Adrenal gland (tissue), 5 donors: ENCODE data around the gene RALGAPA2.

Experiments
- POLR2A ChIP-seq, 2 donors: fragments of 450-650 bp; IDR thresholded peaks; one replicate each; pipeline ENCODE4 v1.6.1; 2017; ENCODE audit warnings: antibody characterized with exemption in 2 of 2, mild to moderate bottlenecking in 2 of 2, moderate library complexity in 1 of 2
- TF ChIP-seq, protein P1 (sequence below), 6 experiments: fragments of 450-650 bp in 4 of 6; fragments of 200-600 bp in 2 of 6; sonication (generic) in 1 of 6; IDR thresholded peaks; 1 replicate in 5 of 6; 2 replicates in 1 of 6; pipeline versions ENCODE4 v1.5.1 to v1.8.0; 2016 to 2021; ENCODE audit warnings: antibody characterized with exemption in 6 of 6, mild to moderate bottlenecking in 2 of 6, moderate library complexity in 1 of 6
- donor health status: DM: no; HTN: no; CAD: no.

DNA sequence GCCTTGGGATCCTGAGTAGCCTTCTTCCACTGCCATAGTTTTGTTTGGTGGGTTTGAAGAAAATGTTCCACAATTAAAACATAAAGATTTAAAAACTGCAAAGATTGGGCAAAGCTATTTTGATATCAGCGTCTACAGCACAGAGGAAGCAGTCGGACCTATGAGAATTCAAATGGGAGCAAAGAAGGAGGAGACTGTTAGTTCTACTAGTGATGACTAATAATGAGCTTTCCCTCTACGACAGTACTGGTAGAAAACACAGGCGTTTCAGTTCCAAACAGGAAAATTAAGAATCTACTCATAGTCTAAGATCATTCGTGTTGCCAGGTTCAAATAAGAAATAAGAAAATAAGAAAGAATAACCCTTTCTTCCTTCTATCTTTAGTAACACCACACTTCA, 223.4 kb downstream of the RALGAPA2 start:
- TF ChIP-seq, protein P1, sequence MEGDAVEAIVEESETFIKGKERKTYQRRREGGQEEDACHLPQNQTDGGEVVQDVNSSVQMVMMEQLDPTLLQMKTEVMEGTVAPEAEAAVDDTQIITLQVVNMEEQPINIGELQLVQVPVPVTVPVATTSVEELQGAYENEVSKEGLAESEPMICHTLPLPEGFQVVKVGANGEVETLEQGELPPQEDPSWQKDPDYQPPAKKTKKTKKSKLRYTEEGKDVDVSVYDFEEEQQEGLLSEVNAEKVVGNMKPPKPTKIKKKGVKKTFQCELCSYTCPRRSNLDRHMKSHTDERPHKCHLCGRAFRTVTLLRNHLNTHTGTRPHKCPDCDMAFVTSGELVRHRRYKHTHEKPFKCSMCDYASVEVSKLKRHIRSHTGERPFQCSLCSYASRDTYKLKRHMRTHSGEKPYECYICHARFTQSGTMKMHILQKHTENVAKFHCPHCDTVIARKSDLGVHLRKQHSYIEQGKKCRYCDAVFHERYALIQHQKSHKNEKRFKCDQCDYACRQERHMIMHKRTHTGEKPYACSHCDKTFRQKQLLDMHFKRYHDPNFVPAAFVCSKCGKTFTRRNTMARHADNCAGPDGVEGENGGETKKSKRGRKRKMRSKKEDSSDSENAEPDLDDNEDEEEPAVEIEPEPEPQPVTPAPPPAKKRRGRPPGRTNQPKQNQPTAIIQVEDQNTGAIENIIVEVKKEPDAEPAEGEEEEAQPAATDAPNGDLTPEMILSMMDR (IDR thresholded peaks at IDR 0.05) = no peak
- TF ChIP-seq POLR2A (IDR thresholded peaks at IDR 0.05) = no peak
